ENCODE measurements around the gene GCKR.

GCKR gene

GRCh38 chr2:27572998-27573429 is 76.4 kb downstream of the GCKR start:
- no peak for DNase-seq (ENCODE audit: low read depth in 2 of 2)

Data from stimulated activated CD8-positive, alpha-beta memory T cell treated with anti-CD3 and anti-CD28 coated beads, Interleukin-2, amount 100 ng/mL, for 1 hour (primary cell).